PC-9 (cell line): ENCODE data around the gene S1PR4. TPM values are rescaled to one million over a fixed set of nuclear protein-coding genes. Genes with fewer than 3 reads are reported as not detected.

Experiments used
- BruUV-seq: library from RNA; stranded (reverse); fragments of 400-500 nt; replicated peaks from 2 replicates; lab custom pipeline; 2021; lab: Mats Ljungman, UMichigan
- CTCF ChIA-PET: fragments of 300-600 bp; sonication (Branson Sonifier 250); formaldehyde crosslinking; loops from one replicate; lab custom pipeline; 2022; ENCODE audit warnings: antibody characterized with exemption; lab: Charles Lee
- POLR2A ChIA-PET: fragments of 300-600 bp; sonication (Branson Sonifier 250); formaldehyde crosslinking; loops from one replicate; lab custom pipeline; 2022; ENCODE audit warnings: antibody characterized with exemption; ENCODE audit not compliant: unreplicated experiment; lab: Charles Lee
- DNase-seq, 2 experiments: peaks; one replicate each; pipeline versions ENCODE4 v3.0.0 to v3.0.0-alpha.2; 2015 to 2022; ENCODE audit warnings: mixed read lengths in 1 of 2
- H2AFZ ChIP-seq: fragments of 200-600 bp; sonication (generic); 2 replicates; pipeline ENCODE4 v1.8.1; 2017; ENCODE audit warnings: antibody characterized with exemption
- H3F3A ChIP-seq: fragments of 200-600 bp; sonication (generic); 2 replicates; pipeline ENCODE4 v1.8.1; 2017; ENCODE audit warnings: antibody characterized with exemption, mild to moderate bottlenecking, low read depth; ENCODE audit not compliant: insufficient read depth
- H3K27ac ChIP-seq: fragments of 200-600 bp; sonication (generic); 2 replicates; pipeline ENCODE4 v1.6.1; 2016; ENCODE audit warnings: mixed run types
- H3K27me3 ChIP-seq: fragments of 200-600 bp; sonication (generic); 2 replicates; pipeline ENCODE4 v1.6.1; 2016; ENCODE audit warnings: low read depth, mixed run types; ENCODE audit not compliant: insufficient read depth
- H3K36me3 ChIP-seq: fragments of 200-600 bp; sonication (generic); 2 replicates; pipeline ENCODE4 v1.6.1; 2016; ENCODE audit warnings: low read depth, mixed run types
- H3K4me1 ChIP-seq: fragments of 200-600 bp; sonication (generic); replicated peaks from 2 replicates; pipeline ENCODE4 v1.6.1; 2016; ENCODE audit warnings: mixed run types; ENCODE audit not compliant: insufficient read depth
- H3K4me2 ChIP-seq: fragments of 200-600 bp; sonication (generic); 2 replicates; pipeline ENCODE4 v1.6.1; 2017; ENCODE audit warnings: mixed run types
- H3K4me3 ChIP-seq: fragments of 200-600 bp; sonication (generic); 2 replicates; pipeline ENCODE4 v1.6.1; 2016; ENCODE audit warnings: mixed run types
- H3K79me2 ChIP-seq: fragments of 200-600 bp; sonication (generic); 2 replicates; pipeline ENCODE4 v1.6.1; 2017; ENCODE audit warnings: low read depth, mixed run types
- H3K9me2 ChIP-seq: fragments of 200-600 bp; sonication (generic); 2 replicates; pipeline ENCODE4 v1.8.1; 2017; ENCODE audit warnings: mild to moderate bottlenecking; ENCODE audit not compliant: insufficient read depth
- H3K9me3 ChIP-seq: fragments of 200-600 bp; sonication (generic); 2 replicates; pipeline ENCODE4 v1.8.1; 2016; ENCODE audit warnings: low read depth; ENCODE audit not compliant: insufficient read depth
- H4K20me1 ChIP-seq: fragments of 200-600 bp; sonication (generic); 2 replicates; pipeline ENCODE4 v1.8.1; 2017; ENCODE audit not compliant: insufficient read depth
- EZH2 ChIP-seq: fragments of 200-600 bp; sonication (generic); IDR thresholded peaks from 2 replicates; pipeline ENCODE4 v1.8.0; 2017; ENCODE audit warnings: antibody characterized with exemption, low read depth
- intact Hi-C: fragments of 100-400 bp; cut with micrococcal nuclease; formaldehyde crosslinking; loops from one replicate; pipeline ENCODE4 v1.10.0; 2022; ENCODE audit not compliant: unreplicated experiment
- total RNA-seq: library from RNA; stranded (reverse); gene quantifications from 2 replicates; pipeline ENCODE4 v1.2.3, GENCODE V29; 2021
- TF ChIP-seq, protein P1 (sequence below): fragments of 200-600 bp; sonication (generic); conservative IDR thresholded peaks from 2 replicates; pipeline ENCODE4 v1.6.1; 2017; ENCODE audit warnings: mixed run types, antibody characterized with exemption, mild to moderate bottlenecking, moderate library complexity

The S1PR4 gene
- total RNA-seq, 1 experiment from 2014 or later, result 0.37 TPM

DNA sequence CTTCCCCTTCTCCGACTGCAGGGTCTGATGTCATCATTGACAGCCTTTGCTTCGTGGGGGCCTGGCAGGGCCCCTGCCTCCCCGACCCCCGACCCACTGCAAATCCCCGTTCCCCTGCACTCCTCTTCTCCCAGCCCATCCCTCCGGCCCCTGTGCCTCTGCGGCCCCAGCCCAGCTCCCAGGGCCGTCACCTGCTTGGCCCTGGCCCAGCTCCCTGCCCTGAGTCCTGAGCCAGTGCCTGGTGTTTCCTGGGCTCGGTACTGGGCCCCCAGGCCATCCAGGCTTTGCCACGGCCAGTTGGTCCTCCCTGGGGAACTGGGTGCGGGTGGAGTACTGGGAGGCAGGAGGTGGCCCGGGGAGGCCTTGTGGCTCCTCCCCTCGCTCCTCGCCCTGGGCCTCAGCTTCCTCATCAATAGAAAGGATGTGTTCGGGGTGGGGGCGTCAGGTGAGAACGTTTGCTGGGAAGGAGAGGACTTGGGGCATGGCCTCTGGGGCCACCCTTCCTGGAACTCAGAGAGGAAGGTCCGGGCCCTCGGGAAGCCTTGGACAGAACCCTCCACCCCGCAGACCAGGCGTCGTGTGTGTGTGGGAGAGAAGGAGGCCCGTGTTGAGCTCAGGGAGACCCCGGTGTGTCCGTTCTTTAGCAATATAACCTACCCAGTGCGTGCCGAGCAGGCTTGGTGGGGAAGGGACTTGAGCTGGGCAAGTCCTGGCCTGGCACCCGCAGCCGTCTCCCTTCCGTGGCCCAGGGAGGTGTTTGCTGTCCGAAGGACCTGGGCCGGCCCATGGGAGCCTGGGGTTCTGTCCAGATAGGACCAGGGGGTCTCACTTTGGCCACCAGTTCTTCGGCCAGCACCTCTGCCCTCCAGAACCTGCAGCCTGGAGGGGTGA lies 30.0 kb downstream of the S1PR4 start:
- no peaks in the 10 kb centered on the region for H3K9me3 ChIP-seq
- DNase-seq, result no peak
- H3K27me3 ChIP-seq, result no peaks in the 10 kb centered on the region
- intact Hi-C loops, result no loop called here
- H2AFZ ChIP-seq, result no peak overlapping the region
- no peaks in the 10 kb centered on the region for H3K79me2 ChIP-seq
- H3K27ac ChIP-seq, result no peak overlapping the region
- no peak overlapping the region for H3K4me2 ChIP-seq
- H3K4me1 ChIP-seq, result no peaks in the 10 kb centered on the region
- no peaks in the 10 kb centered on the region for H3K36me3 ChIP-seq
- TF ChIP-seq, protein P1, sequence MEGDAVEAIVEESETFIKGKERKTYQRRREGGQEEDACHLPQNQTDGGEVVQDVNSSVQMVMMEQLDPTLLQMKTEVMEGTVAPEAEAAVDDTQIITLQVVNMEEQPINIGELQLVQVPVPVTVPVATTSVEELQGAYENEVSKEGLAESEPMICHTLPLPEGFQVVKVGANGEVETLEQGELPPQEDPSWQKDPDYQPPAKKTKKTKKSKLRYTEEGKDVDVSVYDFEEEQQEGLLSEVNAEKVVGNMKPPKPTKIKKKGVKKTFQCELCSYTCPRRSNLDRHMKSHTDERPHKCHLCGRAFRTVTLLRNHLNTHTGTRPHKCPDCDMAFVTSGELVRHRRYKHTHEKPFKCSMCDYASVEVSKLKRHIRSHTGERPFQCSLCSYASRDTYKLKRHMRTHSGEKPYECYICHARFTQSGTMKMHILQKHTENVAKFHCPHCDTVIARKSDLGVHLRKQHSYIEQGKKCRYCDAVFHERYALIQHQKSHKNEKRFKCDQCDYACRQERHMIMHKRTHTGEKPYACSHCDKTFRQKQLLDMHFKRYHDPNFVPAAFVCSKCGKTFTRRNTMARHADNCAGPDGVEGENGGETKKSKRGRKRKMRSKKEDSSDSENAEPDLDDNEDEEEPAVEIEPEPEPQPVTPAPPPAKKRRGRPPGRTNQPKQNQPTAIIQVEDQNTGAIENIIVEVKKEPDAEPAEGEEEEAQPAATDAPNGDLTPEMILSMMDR, result no peak
- TF ChIP-seq EZH2, result no peak
- ChIA-PET POLR2A (no interaction called here), CTCF (no interaction called here)
- no peaks in the 10 kb centered on the region for H4K20me1 ChIP-seq
- BruUV-seq, result no TSS peak
- H3K4me3 ChIP-seq, result no peak overlapping the region
- H3F3A ChIP-seq, result no peaks in the 10 kb centered on the region
- no peaks in the 10 kb centered on the region for H3K9me2 ChIP-seq

DNA sequence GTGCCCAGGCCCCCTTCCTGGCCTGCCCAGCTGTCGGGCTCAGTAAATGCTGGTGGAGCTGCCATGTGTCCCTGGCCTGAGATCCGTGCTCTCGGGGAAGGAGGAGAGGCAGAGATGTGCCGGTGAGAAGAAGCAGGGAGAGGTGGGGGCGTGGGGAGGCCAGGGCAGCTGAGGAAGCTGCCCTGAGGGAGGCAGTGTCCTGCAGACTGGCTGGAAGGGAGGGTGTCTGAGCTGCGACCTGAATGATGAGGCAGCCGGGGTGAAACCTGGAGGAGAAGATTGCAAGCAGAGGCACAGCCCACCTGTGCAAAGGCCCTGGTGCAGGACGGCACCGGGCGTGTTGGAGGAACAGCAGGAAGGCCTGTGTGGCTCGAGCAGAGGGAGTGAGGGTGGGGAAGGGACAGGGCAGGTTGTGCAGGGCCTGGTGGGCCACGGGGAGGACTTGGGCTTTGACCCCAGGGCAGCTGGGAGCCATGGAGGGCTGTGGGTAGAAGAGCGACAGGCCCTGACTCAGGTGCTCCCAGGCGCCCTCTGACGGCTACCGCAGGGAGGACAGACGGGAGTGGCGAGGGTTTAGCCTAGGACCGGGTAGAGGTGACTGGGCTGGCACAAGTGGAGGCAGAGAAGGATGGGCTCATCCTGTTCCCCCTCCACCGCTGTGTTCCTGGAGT lies 31.9 kb downstream of the S1PR4 start:
- intact Hi-C loops, result no loop called here
- Histone ChIP-seq H3K27ac (no peak overlapping the region), H3K27me3 (no peaks in the 10 kb centered on the region), H3F3A (no peaks in the 10 kb centered on the region), H3K9me2 (no peaks in the 10 kb centered on the region), H3K4me3 (no peak overlapping the region), H3K79me2 (no peaks in the 10 kb centered on the region), H4K20me1 (no peaks in the 10 kb centered on the region), H2AFZ (no peak overlapping the region), H3K4me2 (no peak overlapping the region), H3K4me1 (no peaks in the 10 kb centered on the region), H3K36me3 (no peaks in the 10 kb centered on the region), H3K9me3 (no peaks in the 10 kb centered on the region)
- peak in 1 of 2 experiments; percentile 34 for DNase-seq
- ChIA-PET CTCF (interaction anchor here (0.6 kb wide), 1 partner anchor 12 kb away, joined by 6 read pairs; no protein-coding TSS in a partner anchor), POLR2A (no interaction called here)
- no TSS peak for BruUV-seq
- TF ChIP-seq, protein P1, result peak; percentile 54
- TF ChIP-seq EZH2, result no peak

DNA sequence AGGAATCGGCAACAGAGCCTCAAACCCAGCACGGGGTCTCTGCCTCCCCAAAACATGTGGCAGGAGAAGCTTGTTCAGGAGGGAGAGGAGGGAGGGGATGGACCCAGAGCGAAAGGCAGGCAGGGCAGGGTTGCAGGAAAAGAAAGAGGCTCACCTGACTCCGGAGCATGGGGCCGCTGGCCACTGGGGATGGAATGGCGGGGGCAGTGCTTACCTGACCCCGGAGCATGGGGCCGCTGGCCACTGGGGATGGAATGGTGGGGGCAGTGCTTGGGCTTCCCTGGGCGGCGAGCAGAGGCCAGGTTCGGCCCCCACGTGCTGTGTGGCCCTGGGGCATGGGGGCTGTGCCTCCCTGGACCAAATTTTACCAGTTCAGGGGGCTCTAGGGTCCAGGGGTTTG lies 32.6 kb downstream of the S1PR4 start:
- Histone ChIP-seq H2AFZ (no peak overlapping the region), H3K9me2 (no peaks in the 10 kb centered on the region), H3K36me3 (no peaks in the 10 kb centered on the region), H3K4me1 (no peaks in the 10 kb centered on the region), H3K4me3 (no peak overlapping the region), H3F3A (no peaks in the 10 kb centered on the region), H3K79me2 (no peaks in the 10 kb centered on the region), H3K4me2 (no peak overlapping the region), H3K9me3 (no peaks in the 10 kb centered on the region), H4K20me1 (no peaks in the 10 kb centered on the region), H3K27me3 (no peaks in the 10 kb centered on the region), H3K27ac (no peak overlapping the region)
- BruUV-seq, result no TSS peak
- intact Hi-C loops, result no loop called here
- POLR2A ChIA-PET, result no interaction called here
- no peak for DNase-seq
- TF ChIP-seq EZH2, result no peak
- TF ChIP-seq, protein P1, result no peak
- CTCF ChIA-PET, result interaction anchor here (0.5 kb wide), 1 partner anchor 52 kb away, joined by 6 read pairs; no protein-coding TSS in a partner anchor
